Measurements from ENCODE around the gene ITPKC.
"Not testable (repeated sequence)": the region's sequence is repeated elsewhere in the genome, so short reads cannot be mapped to it uniquely, and the experiment has no call there.

ITPKC gene

GRCh38 chr19:40724855-40725254 lies 7.9 kb downstream of the ITPKC start:
- TF ChIP-seq CTCF (conservative IDR thresholded peaks at IDR 0.05), result no peak
- H3K27ac ChIP-seq, result no peak overlapping the region

- no peak for TF ChIP-seq CTCF (conservative IDR thresholded peaks at IDR 0.05)
- no peak overlapping the region for H3K27ac ChIP-seq
These were observed 9.4 kb downstream of the ITPKC start for GRCh38 chr19:40726279-40726678.

GRCh38 chr19:40730065-40730464 lies 13.2 kb downstream of the ITPKC start:
- not testable (repeated sequence) for H3K27ac ChIP-seq

GRCh38 chr19:40732304-40732703 lies 15.4 kb downstream of the ITPKC start:
- H3K27ac ChIP-seq, result not testable (repeated sequence)

GRCh38 chr19:40733149-40733548 lies 16.2 kb downstream of the ITPKC start:
- TF ChIP-seq CTCF (conservative IDR thresholded peaks at IDR 0.05), result no peak
- no peak overlapping the region for H3K27ac ChIP-seq

GRCh38 chr19:40735013-40735771 lies 18.3 kb downstream of the ITPKC start:
- no peak overlapping the region for H3K27ac ChIP-seq
- no peak for TF ChIP-seq CTCF (conservative IDR thresholded peaks at IDR 0.05)

- H3K27ac ChIP-seq, result no peak overlapping the region
- TF ChIP-seq CTCF (conservative IDR thresholded peaks at IDR 0.05), result no peak
These were observed 19.7 kb downstream of the ITPKC start for GRCh38 chr19:40736661-40737060.

GRCh38 chr19:40737102-40737644 lies 20.3 kb downstream of the ITPKC start:
- no peak overlapping the region for H3K27ac ChIP-seq
- no peak for TF ChIP-seq CTCF (conservative IDR thresholded peaks at IDR 0.05)

Data from VCaP (cell line).